Naive thymus-derived CD4-positive, alpha-beta T cell (primary cell): ENCODE data around the gene ADSL. TPM values are rescaled to one million over a fixed set of nuclear protein-coding genes. Genes with fewer than 3 reads are reported as not detected.

ENCODE experiments used
- ATAC-seq: fragments of 150-1000 bp; cut with Tn5 transposase; 2 replicates; pipeline ENCODE4 v1.10.0; 2021; ENCODE audit warnings: mild to moderate bottlenecking, moderate library complexity
- CTCF ChIA-PET: fragments of 350-600 bp; sonication (Branson Sonifier 250); formaldehyde crosslinking; loops from one replicate; lab custom pipeline; 2021; ENCODE audit warnings: antibody characterized with exemption; lab: Charles Lee
- POLR2A ChIA-PET: fragments of 350-600 bp; sonication (Branson Sonifier 250); formaldehyde crosslinking; loops from one replicate; lab custom pipeline; 2021; ENCODE audit warnings: antibody characterized with exemption, inconsistent platforms; lab: Charles Lee
- DNase-seq, 9 donors: peaks; one replicate each; pipeline versions ENCODE4 v3.0.0 to v3.0.0-alpha.2; 2020 to 2022; ENCODE audit warnings: mixed read lengths in 1 of 9
- H3K27ac ChIP-seq: one replicate; pipeline ENCODE4 v1.7.0; 2013; ENCODE audit warnings: mild to moderate bottlenecking, low read depth, low read length, moderate library complexity
- H3K27me3 ChIP-seq, 2 donors: one replicate each; pipeline ENCODE4 v1.7.0; 2013; ENCODE audit warnings: low read length in 2 of 2, mild to moderate bottlenecking in 2 of 2, moderate library complexity in 2 of 2; ENCODE audit not compliant: control insufficient read depth in 2 of 2, insufficient read depth in 2 of 2
- H3K36me3 ChIP-seq, 3 experiments: 1 replicate in 2 of 3; 2 replicates in 1 of 3; pipeline ENCODE4 v1.7.0; 2013; ENCODE audit warnings: low read length in 3 of 3, mild to moderate bottlenecking in 3 of 3, moderate library complexity in 1 of 3; ENCODE audit not compliant: insufficient read depth in 3 of 3, control insufficient read depth in 2 of 3
- H3K4me1 ChIP-seq, 2 donors: one replicate each; pipeline ENCODE4 v1.7.0; 2013; ENCODE audit warnings: low read length in 2 of 2, mild to moderate bottlenecking in 2 of 2, moderate library complexity in 1 of 2; ENCODE audit not compliant: control insufficient read depth in 2 of 2, insufficient read depth in 2 of 2
- H3K4me3 ChIP-seq: 2 replicates; pipeline ENCODE4 v1.7.0; 2013; ENCODE audit warnings: mild to moderate bottlenecking, low read length
- H3K9me3 ChIP-seq, 3 experiments: 1 replicate in 2 of 3; 2 replicates in 1 of 3; pipeline ENCODE4 v1.7.0; 2013; ENCODE audit warnings: low read length in 3 of 3; ENCODE audit not compliant: control insufficient read depth in 2 of 3
- H3K27ac Mint-ChIP-seq, 9 donors: one replicate each; pipeline ENCODE4 v1.8.0; 2020 to 2022; ENCODE audit warnings: mixed read lengths in 9 of 9, mild to moderate bottlenecking in 8 of 9, moderate library complexity in 5 of 9, inconsistent platforms in 2 of 9
- H3K27me3 Mint-ChIP-seq, 5 donors: one replicate each; pipeline ENCODE4 v1.8.0; 2021 to 2022; ENCODE audit warnings: mixed read lengths in 5 of 5, mild to moderate bottlenecking in 1 of 5
- H3K36me3 Mint-ChIP-seq, 5 donors: one replicate each; pipeline ENCODE4 v1.8.0; 2020 to 2022; ENCODE audit warnings: mixed read lengths in 5 of 5, mild to moderate bottlenecking in 3 of 5, inconsistent platforms in 1 of 5
- H3K4me1 Mint-ChIP-seq, 7 donors: one replicate each; pipeline ENCODE4 v1.8.0; 2020 to 2022; ENCODE audit warnings: mixed read lengths in 7 of 7, mild to moderate bottlenecking in 3 of 7, inconsistent platforms in 1 of 7
- H3K4me3 Mint-ChIP-seq, 10 donors: one replicate each; pipeline ENCODE4 v1.8.0; 2020 to 2022; ENCODE audit warnings: mild to moderate bottlenecking in 10 of 10, mixed read lengths in 10 of 10, moderate library complexity in 6 of 10, inconsistent platforms in 2 of 10
- H3K9me3 Mint-ChIP-seq, 11 donors: one replicate each; pipeline ENCODE4 v1.8.0; 2020 to 2022; ENCODE audit warnings: mixed read lengths in 11 of 11, mild to moderate bottlenecking in 4 of 11, inconsistent platforms in 1 of 11, moderate library complexity in 1 of 11
- intact Hi-C, 2 donors: fragments of 100-400 bp; cut with micrococcal nuclease; formaldehyde crosslinking; loops; one replicate each; pipeline ENCODE4 v1.15.1; 2023
- polyA plus RNA-seq, 2 donors: library from polyadenylated mRNA; unstranded; fragments of 300-500 nt; fragmentation: Illumina TruSeq; gene quantifications; one replicate each; pipeline ENCODE4 v1.2.3, GENCODE V29; 2021
- total RNA-seq, 6 experiments: library from RNA in 5 of 6; stranded (reverse) in 5 of 6; gene quantifications; 1 replicate in 5 of 6; 2 replicates in 1 of 6; pipeline ENCODE4 v1.2.3 and lab custom pipeline; 2021 to 2026

ADSL gene
- total and polyA plus RNA-seq, 7 experiments from 2014 or later, result 54.4 to 127 (median 65.7) TPM

DNA sequence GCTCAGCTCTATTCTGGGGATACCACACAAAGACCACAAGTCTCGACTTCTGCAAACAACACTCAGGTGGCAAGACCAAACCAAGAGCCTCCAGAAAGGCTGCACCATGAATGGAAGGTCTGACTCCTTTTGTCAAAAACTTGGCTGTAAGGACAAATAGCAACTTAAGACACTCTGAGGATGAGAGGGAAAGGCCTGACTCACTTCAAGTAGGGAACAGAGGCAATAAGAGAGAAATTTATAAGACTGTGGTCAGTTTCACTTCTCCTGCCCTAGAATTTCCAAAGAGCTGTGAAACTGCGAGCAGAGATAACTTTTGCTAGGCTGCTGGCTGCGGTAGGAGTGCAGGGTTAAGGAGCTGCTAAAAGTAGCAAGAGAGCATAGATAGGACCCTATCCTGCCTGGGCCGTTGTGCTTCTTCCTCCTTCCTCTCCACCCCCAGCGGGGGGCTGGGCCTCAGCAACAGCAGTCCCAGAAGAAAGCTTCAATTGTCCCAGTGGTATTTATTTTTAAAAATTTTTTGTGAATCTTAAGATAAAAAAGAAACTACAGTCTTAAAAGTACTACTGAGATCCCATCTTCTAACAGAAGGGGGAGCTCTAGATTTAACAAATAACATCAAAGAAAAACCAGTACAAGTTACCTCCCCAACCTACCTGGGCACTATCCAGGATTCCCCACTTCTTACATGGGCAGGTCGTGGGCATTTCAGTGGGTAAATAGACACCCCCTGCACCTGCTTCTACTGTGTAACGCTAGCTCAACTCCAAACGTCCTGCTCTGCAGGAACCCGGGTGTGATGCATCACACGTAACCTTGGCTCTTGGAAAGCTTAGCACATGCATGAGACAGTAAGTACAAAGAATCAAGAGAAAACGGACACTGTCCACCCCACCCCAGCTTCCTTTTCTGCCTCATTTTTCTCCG lies 90.5 kb downstream of the ADSL start:
- Mint-ChIP-seq H3K4me1 (peaks cover 28 to 76% (median 62%) of the 10 kb centered on the region in 7 donors), H3K27ac (peak overlapping the region; percentile 0 to 88 (median 68)), H3K4me3 (peak overlapping the region in 7 of 10 donors; percentile 7 to 73 (median 39)), H3K36me3 (peaks cover 0 to 31% (median 5%) of the 10 kb centered on the region in 5 donors), H3K27me3 (no peaks in the 10 kb centered on the region), H3K9me3 (no peaks in the 10 kb centered on the region)
- H3K4me1 ChIP-seq, result peaks cover 10 to 23% of the 10 kb centered on the region in 2 donors
- peaks cover 13 to 42% (median 14%) of the 10 kb centered on the region in 3 experiments for H3K36me3 ChIP-seq
- no peaks in the 10 kb centered on the region for H3K9me3 ChIP-seq
- DNase-seq (peak in 7 of 9 donors; percentile 51 to 73 (median 65)), ATAC-seq (peak; percentile 79)
- intact Hi-C loops, result loop anchor here (1.0 to 2.0 kb wide), 9 partner anchors 14 to 463 kb away; no protein-coding TSS in a partner anchor
- POLR2A ChIA-PET, result interaction anchor here (0.6 to 2.0 kb wide), 18 partner anchors 13 to 241 kb away, joined by 3 to 8 read pairs (median 4); partner anchors contain the start of gene MRTFA
- H3K4me3 ChIP-seq, result no peak overlapping the region
- peak overlapping the region; percentile 24 for H3K27ac ChIP-seq
- H3K27me3 ChIP-seq, result no peaks in the 10 kb centered on the region
- CTCF ChIA-PET, result interaction anchor here (0.6 to 6.9 kb wide), 44 partner anchors 10 to 462 kb away, joined by 3 to 97 read pairs (median 4); partner anchors contain the start of genes MRTFA and SGSM3

Other genes starting within 250 kb of the ADSL start
- gene TNRC6B, start 168.6 kb upstream of the ADSL start, total RNA-seq, result 100 to 1,000 TPM in 4 of 5 experiments, 10 to 100 TPM in 1; 67.4 to 165 (median 146) TPM
- gene TNRC6B, start 168.6 kb upstream of the ADSL start, polyA plus RNA-seq, result 100 to 1,000 TPM; 102 to 119 TPM
- gene SGSM3, start 24.1 kb downstream of the ADSL start, total RNA-seq, result 100 to 1,000 TPM in 2 of 5 experiments, 10 to 100 TPM in 3; 75.2 to 114 (median 91.1) TPM
- 10 to 100 TPM; 52.1 to 61.2 TPM for gene SGSM3, start 24.1 kb downstream of the ADSL start, polyA plus RNA-seq